ENCODE results near the gene CFAP92. TPM values are rescaled to one million over a fixed set of nuclear protein-coding genes. Genes with fewer than 3 reads are reported as not detected.

Gene CFAP92
- total and polyA plus RNA-seq, 2 donors (not counting 3 experiments of a cell fraction or from before 2014, with no cell fraction given) = 0.04 to 0.62 TPM

GRCh38 chr3:129018751-129019150 is 24.9 kb upstream of the CFAP92 start:
- Histone ChIP-seq H3K4me3 (replicated peaks in 1 of 3; ENCODE audit: insufficient read depth in 1 of 3, low read depth in 1 of 3, low read length in 3 of 3) (no peak overlapping the region), H3K9me1 (replicated peaks; ENCODE audit: control insufficient read depth, extremely low read depth, insufficient read depth, low read length) (no peaks in the 10 kb centered on the region), H3K36me3 (ENCODE audit: control insufficient read depth in 2 of 2, extremely low read depth in 1 of 2, insufficient read depth in 2 of 2, low read length in 2 of 2) (no peaks in the 10 kb centered on the region), H3K27me3 (ENCODE audit: control insufficient read depth in 2 of 2, insufficient read depth in 2 of 2, low read length in 2 of 2) (no peaks in the 10 kb centered on the region), H2AFZ (ENCODE audit: low read depth, low read length) (no peak overlapping the region), H4K20me1 (replicated peaks; ENCODE audit: control insufficient read depth, extremely low read depth, insufficient read depth, low read length) (no peaks in the 10 kb centered on the region), H3K9me3 (replicated peaks; ENCODE audit: control insufficient read depth, insufficient read depth, low read length) (no peaks in the 10 kb centered on the region), H3K9ac (replicated peaks; ENCODE audit: extremely low read depth, insufficient read depth, low read length) (no peak overlapping the region), H3K4me2 (ENCODE audit: insufficient read depth, low read length) (no peak overlapping the region), H3K27ac (ENCODE audit: insufficient read depth, low read depth, low read length) (no peak overlapping the region), H3K79me2 (ENCODE audit: control insufficient read depth, insufficient read depth, low read length) (no peaks in the 10 kb centered on the region), H3K4me1 (ENCODE audit: control insufficient read depth, extremely low read depth, insufficient read depth, low read length) (peaks cover 33% of the 10 kb centered on the region)
- BruUV-seq (replicated peaks) = no TSS peak
- CTCF ChIA-PET = interaction anchor here (5.0 kb wide), 1 partner anchor 48 kb away, joined by 34 read pairs; no protein-coding TSS in a partner anchor
- intact Hi-C loops (cut with micrococcal nuclease) (no loop called here), dilution Hi-C loops (cut with MboI; ENCODE audit: extremely low pct_ligation_motif_present, low sequenced_read_pairs) (no loop called here)
- TF ChIP-seq MAX (IDR thresholded peaks at IDR 0.05; ENCODE audit: insufficient read depth, insufficient read length) = no peak
- no peak for TF ChIP-seq JUN (IDR thresholded peaks at IDR 0.05; ENCODE audit: borderline replicate concordance, insufficient read depth, insufficient read length, low read depth)
- no peak for TF ChIP-seq FOS (IDR thresholded peaks at IDR 0.05; ENCODE audit: borderline replicate concordance, insufficient read depth, low read length)
- POLR2A ChIA-PET = no interaction called here
- DNase-seq (ENCODE audit: low read depth, low spot score) (no peak), FAIRE-seq (no peak)

DNA sequence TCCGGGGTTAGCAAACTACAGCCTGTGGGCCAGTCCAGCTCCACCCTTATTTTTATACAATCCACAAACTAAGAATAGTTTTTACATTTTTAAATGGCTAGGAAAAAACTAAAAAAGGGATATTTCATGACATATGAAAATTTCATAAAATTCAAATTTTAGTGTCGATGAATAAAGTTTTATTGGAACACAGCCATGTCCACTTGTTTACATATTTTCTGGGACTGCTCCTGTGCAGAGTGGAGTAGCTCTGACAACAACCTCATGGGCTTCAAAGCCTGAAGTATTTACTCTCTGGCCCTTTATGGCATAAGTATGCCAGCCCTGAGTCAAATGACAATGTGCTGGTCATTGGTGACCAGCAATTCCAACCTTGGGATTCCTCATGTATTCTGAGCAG is 24.4 kb upstream of the CFAP92 start:
- Histone ChIP-seq H3K79me2 (ENCODE audit: control insufficient read depth, insufficient read depth, low read length) (no peaks in the 10 kb centered on the region), H3K4me3 (replicated peaks in 1 of 3; ENCODE audit: insufficient read depth in 1 of 3, low read depth in 1 of 3, low read length in 3 of 3) (no peak overlapping the region), H4K20me1 (replicated peaks; ENCODE audit: control insufficient read depth, extremely low read depth, insufficient read depth, low read length) (no peaks in the 10 kb centered on the region), H3K36me3 (ENCODE audit: control insufficient read depth in 2 of 2, extremely low read depth in 1 of 2, insufficient read depth in 2 of 2, low read length in 2 of 2) (no peaks in the 10 kb centered on the region), H3K27ac (ENCODE audit: insufficient read depth, low read depth, low read length) (no peak overlapping the region), H3K9ac (replicated peaks; ENCODE audit: extremely low read depth, insufficient read depth, low read length) (no peak overlapping the region), H3K4me2 (ENCODE audit: insufficient read depth, low read length) (no peak overlapping the region), H2AFZ (ENCODE audit: low read depth, low read length) (no peak overlapping the region), H3K4me1 (ENCODE audit: control insufficient read depth, extremely low read depth, insufficient read depth, low read length) (peaks cover 33% of the 10 kb centered on the region), H3K9me3 (replicated peaks; ENCODE audit: control insufficient read depth, insufficient read depth, low read length) (no peaks in the 10 kb centered on the region), H3K27me3 (ENCODE audit: control insufficient read depth in 2 of 2, insufficient read depth in 2 of 2, low read length in 2 of 2) (no peaks in the 10 kb centered on the region), H3K9me1 (replicated peaks; ENCODE audit: control insufficient read depth, extremely low read depth, insufficient read depth, low read length) (no peaks in the 10 kb centered on the region)
- TF ChIP-seq JUN (IDR thresholded peaks at IDR 0.05; ENCODE audit: borderline replicate concordance, insufficient read depth, insufficient read length, low read depth) (no peak), POLR2AphosphoS5 (IDR thresholded peaks at IDR 0.05; ENCODE audit: insufficient read depth, low read depth, low read length) (no peak), MYC (IDR thresholded peaks at IDR 0.05; ENCODE audit: low read depth, low read length) (no peak)
- POLR2A ChIA-PET = no interaction called here
- dilution Hi-C loops (cut with MboI; ENCODE audit: extremely low pct_ligation_motif_present, low sequenced_read_pairs) (no loop called here), intact Hi-C loops (cut with micrococcal nuclease) (no loop called here)
- DNase-seq (ENCODE audit: low read depth, low spot score) = no peak
- FAIRE-seq = no peak
- no TSS peak for BruUV-seq (replicated peaks)
- CTCF ChIA-PET = no interaction called here
